Measurements from ENCODE around the gene PPIL1. TPM values are rescaled to one million over a fixed set of nuclear protein-coding genes. Genes with fewer than 3 reads are reported as not detected.

PPIL1 gene
- polyA plus RNA-seq, 1 experiment, result 23.4 TPM

DNA sequence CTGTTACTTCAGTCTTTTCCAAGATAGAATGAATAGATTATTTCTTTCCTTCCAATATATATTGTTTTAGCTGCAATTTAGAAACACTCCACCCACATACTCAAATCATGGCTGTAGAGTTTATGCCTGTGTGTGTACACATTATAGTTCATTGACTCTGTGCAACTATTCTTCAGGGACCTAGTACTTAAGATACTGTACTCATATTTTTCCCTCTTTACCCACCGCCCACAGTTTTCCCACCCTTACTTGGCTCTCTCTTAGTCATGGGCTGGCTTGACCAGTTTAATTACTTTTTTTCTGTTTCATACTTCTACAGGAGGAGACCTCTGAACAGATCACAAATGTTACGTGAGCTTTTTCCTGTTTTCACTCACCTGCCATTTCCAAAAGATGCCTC is 41.5 kb upstream of the PPIL1 start:
- ChIA-PET CTCF (interaction anchor here (1.1 to 5.3 kb wide), 2 partner anchors 102 to 155 kb away, joined by 3 to 19 read pairs; no protein-coding TSS in a partner anchor), POLR2A (no interaction called here)
- TF ChIP-seq CTCF (IDR thresholded peaks at IDR 0.05; ENCODE audit: insufficient read depth, low read depth, low read length), result no peak
- Histone ChIP-seq H3K4me3 (ENCODE audit: low read depth, low read length) (no peak overlapping the region), H3K36me3 (ENCODE audit: control insufficient read depth, insufficient read depth, low read length) (peaks cover 4% of the 10 kb centered on the region), H3K27me3 (ENCODE audit: control insufficient read depth, insufficient read depth, low read length) (no peaks in the 10 kb centered on the region)
- no peak for DNase-seq (ENCODE audit: low read depth)

GRCh38 chr6:36915599-36915998 is 41.0 kb upstream of the PPIL1 start:
- DNase-seq (ENCODE audit: low read depth), result no peak

GRCh38 chr6:36914227-36914794 is 39.7 kb upstream of the PPIL1 start:
- no peak for DNase-seq (ENCODE audit: low read depth)
- Histone ChIP-seq H3K4me3 (ENCODE audit: low read depth, low read length) (no peak overlapping the region), H3K27me3 (ENCODE audit: control insufficient read depth, insufficient read depth, low read length) (no peaks in the 10 kb centered on the region), H3K36me3 (ENCODE audit: control insufficient read depth, insufficient read depth, low read length) (peaks cover 4% of the 10 kb centered on the region)
- ChIA-PET CTCF (interaction anchor here (0.7 to 3.0 kb wide), 9 partner anchors 9 to 257 kb away, joined by 3 to 18 read pairs (median 3); partner anchors contain the start of gene C6orf89), POLR2A (interaction anchor here (0.6 kb wide), 1 partner anchor 63 kb away, joined by 17 read pairs; no protein-coding TSS in a partner anchor)
- TF ChIP-seq CTCF (IDR thresholded peaks at IDR 0.05; ENCODE audit: insufficient read depth, low read depth, low read length), result peak; percentile 47

More at GRCh38 chr6:36915599-36915998, 41.0 kb upstream of the PPIL1 start:
- Histone ChIP-seq H3K36me3 (ENCODE audit: control insufficient read depth, insufficient read depth, low read length) (peaks cover 4% of the 10 kb centered on the region), H3K27me3 (ENCODE audit: control insufficient read depth, insufficient read depth, low read length) (no peaks in the 10 kb centered on the region), H3K4me3 (ENCODE audit: low read depth, low read length) (no peak overlapping the region)
- ChIA-PET POLR2A (no interaction called here), CTCF (interaction anchor here (1.1 to 5.3 kb wide), 2 partner anchors 103 to 155 kb away, joined by 3 to 19 read pairs; no protein-coding TSS in a partner anchor)
- no peak for TF ChIP-seq CTCF (IDR thresholded peaks at IDR 0.05; ENCODE audit: insufficient read depth, low read depth, low read length)

DNA sequence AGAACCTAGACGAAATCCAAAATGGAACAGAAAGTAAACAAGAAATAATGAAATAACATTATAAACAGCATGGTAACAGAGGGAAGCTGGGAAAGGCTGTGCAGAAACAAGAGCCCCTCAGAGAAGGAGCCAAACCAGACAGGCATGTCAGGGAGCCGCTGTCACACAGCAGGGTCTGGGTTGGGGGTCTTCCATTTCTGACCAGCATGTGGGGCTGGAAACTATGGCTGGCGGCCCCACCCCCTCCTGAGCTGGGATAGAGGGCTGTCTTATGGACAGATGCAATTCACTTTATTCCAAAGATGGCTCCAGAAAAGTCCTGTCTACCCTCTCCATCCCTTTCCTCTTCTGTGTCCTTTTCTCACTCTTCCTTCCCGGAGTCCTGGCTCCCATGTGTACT is 38.5 kb upstream of the PPIL1 start:
- no peak for TF ChIP-seq CTCF (IDR thresholded peaks at IDR 0.05; ENCODE audit: insufficient read depth, low read depth, low read length)
- H3K36me3 ChIP-seq (ENCODE audit: control insufficient read depth, insufficient read depth, low read length), result peaks cover 6% of the 10 kb centered on the region
- H3K4me3 ChIP-seq (ENCODE audit: low read depth, low read length), result no peak overlapping the region
- H3K27me3 ChIP-seq (ENCODE audit: control insufficient read depth, insufficient read depth, low read length), result no peaks in the 10 kb centered on the region
- no peak for DNase-seq (ENCODE audit: low read depth)
- POLR2A ChIA-PET, result interaction anchor here (0.5 kb wide), 1 partner anchor 10 kb away, joined by 3 read pairs; no protein-coding TSS in a partner anchor
- CTCF ChIA-PET, result interaction anchor here (0.8 to 3.0 kb wide), 5 partner anchors 14 to 147 kb away, joined by 3 to 18 read pairs (median 7); partner anchors contain the start of gene C6orf89

DNA sequence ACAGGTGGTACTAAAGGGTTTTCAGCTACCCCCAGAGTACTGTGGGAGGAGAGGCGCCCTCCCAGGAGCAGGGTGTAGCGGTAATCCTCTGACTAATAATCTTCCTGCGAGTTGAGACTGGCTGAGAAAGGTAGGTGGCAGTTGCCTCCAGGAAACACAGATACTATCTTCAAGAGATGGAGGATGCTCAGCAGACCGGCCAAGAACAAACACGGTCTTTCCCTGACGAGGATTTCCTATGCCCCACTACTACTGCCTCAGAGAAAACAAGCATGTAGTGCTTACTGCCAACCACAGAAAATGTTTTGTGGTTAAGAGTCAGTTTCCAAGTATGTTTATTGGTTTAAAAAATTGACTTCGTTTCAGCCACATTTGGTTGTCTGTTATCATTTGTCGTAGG is 38.0 kb upstream of the PPIL1 start:
- POLR2A ChIA-PET, result interaction anchor here (0.5 kb wide), 1 partner anchor 9 kb away, joined by 3 read pairs; no protein-coding TSS in a partner anchor
- Histone ChIP-seq H3K4me3 (ENCODE audit: low read depth, low read length) (no peak overlapping the region), H3K27me3 (ENCODE audit: control insufficient read depth, insufficient read depth, low read length) (no peaks in the 10 kb centered on the region), H3K36me3 (ENCODE audit: control insufficient read depth, insufficient read depth, low read length) (peaks cover 6% of the 10 kb centered on the region)
- DNase-seq (ENCODE audit: low read depth), result peak; percentile 84
- CTCF ChIA-PET, result interaction anchor here (0.8 to 3.0 kb wide), 4 partner anchors 14 to 147 kb away, joined by 3 to 18 read pairs (median 3); partner anchors contain the start of gene C6orf89
- TF ChIP-seq CTCF (IDR thresholded peaks at IDR 0.05; ENCODE audit: insufficient read depth, low read depth, low read length), result no peak

Measured in BJ (cell line).